GM18909 (cell line): ENCODE data around the gene NKAIN4.
"Not testable (repeated sequence)": the region's sequence is repeated elsewhere in the genome, so short reads cannot be mapped to it uniquely, and the experiment has no call there.

Experiments used
- ATAC-seq: cut with Tn5 transposase; IDR thresholded peaks from one replicate; pipeline ENCODE4 v1.9.1; 2021; ENCODE audit warnings: mild to moderate bottlenecking; ENCODE audit not compliant: unreplicated experiment, poor library complexity

Gene NKAIN4

GRCh38 chr20:63259734-63260460, 5.6 kb upstream of the NKAIN4 start:
- no peak for ATAC-seq

- ATAC-seq, result no peak
Observed at GRCh38 chr20:63258781-63259180, 4.5 kb upstream of the NKAIN4 start.

- no peak for ATAC-seq
Observed at GRCh38 chr20:63257629-63258028, 3.4 kb upstream of the NKAIN4 start.

- no peak for ATAC-seq
Observed at GRCh38 chr20:63256954-63257353, 2.7 kb upstream of the NKAIN4 start.

GRCh38 chr20:63255931-63256704, 1.9 kb upstream of the NKAIN4 start:
- ATAC-seq, result no peak

- no peak for ATAC-seq
Observed at GRCh38 chr20:63254606-63255384, 532 bp upstream of the NKAIN4 start.

- ATAC-seq, result no peak
Observed at GRCh38 chr20:63253438-63254231, 628 bp downstream of the NKAIN4 start.

GRCh38 chr20:63253065-63253437, 1.2 kb downstream of the NKAIN4 start:
- ATAC-seq, result no peak

- ATAC-seq, result no peak
Observed at GRCh38 chr20:63252284-63252711, 2.0 kb downstream of the NKAIN4 start.

GRCh38 chr20:63251350-63251749, 2.9 kb downstream of the NKAIN4 start:
- ATAC-seq, result not testable (repeated sequence)

GRCh38 chr20:63249891-63250290, 4.4 kb downstream of the NKAIN4 start:
- no peak for ATAC-seq

- ATAC-seq, result no peak
Observed at GRCh38 chr20:63248835-63249591, 5.2 kb downstream of the NKAIN4 start.

- ATAC-seq, result no peak
Observed at GRCh38 chr20:63247671-63248228, 6.5 kb downstream of the NKAIN4 start.

GRCh38 chr20:63246490-63247288, 7.6 kb downstream of the NKAIN4 start:
- ATAC-seq, result no peak

- no peak for ATAC-seq
Observed at GRCh38 chr20:63244468-63244867, 9.8 kb downstream of the NKAIN4 start.

GRCh38 chr20:63243604-63244247, 10.5 kb downstream of the NKAIN4 start:
- no peak for ATAC-seq

- no peak for ATAC-seq
Observed at GRCh38 chr20:63242736-63243135, 11.5 kb downstream of the NKAIN4 start.

GRCh38 chr20:63241272-63241671, 13.0 kb downstream of the NKAIN4 start:
- no peak for ATAC-seq
